NB4 (cell line): ENCODE results near the gene SLCO2A1.

Source experiments
- DNase-seq: peaks from one replicate; pipeline ENCODE4 v3.0.0; 2010; ENCODE audit warnings: low read depth
- H3K4me3 ChIP-seq: one replicate; pipeline ENCODE4 v1.5.1; 2011; ENCODE audit warnings: mild to moderate bottlenecking, low read depth, low read length, moderate library complexity
- CTCF ChIP-seq: IDR thresholded peaks from one replicate; pipeline ENCODE4 v1.5.1; 2012; ENCODE audit warnings: low read depth, low read length
- MAX ChIP-seq: IDR thresholded peaks from 2 replicates; pipeline ENCODE4 v1.6.1; 2011; ENCODE audit warnings: low read depth, low read length
- MYC ChIP-seq: IDR thresholded peaks from 2 replicates; pipeline ENCODE4 v1.6.1; 2011; ENCODE audit warnings: low read depth, low read length
- POLR2A ChIP-seq: IDR thresholded peaks from 2 replicates; pipeline ENCODE4 v1.6.1; 2011; ENCODE audit warnings: mild to moderate bottlenecking; ENCODE audit not compliant: insufficient read length; ENCODE audit errors: extremely low read depth

The SLCO2A1 gene

GRCh38 chr3:134031348-134031915 is 1.7 kb upstream of the SLCO2A1 start:
- TF ChIP-seq MYC: no peak
- no peak for TF ChIP-seq POLR2A
- no peak overlapping the region for H3K4me3 ChIP-seq
- no peak for DNase-seq

- TF ChIP-seq POLR2A (no peak), MYC (no peak), CTCF (no peak), MAX (no peak)
- H3K4me3 ChIP-seq: no peak overlapping the region
- no peak for DNase-seq
These were observed 938 bp upstream of the SLCO2A1 start for GRCh38 chr3:134030379-134031347.

GRCh38 chr3:134029256-134029733 is 430 bp downstream of the SLCO2A1 start:
- no peak for TF ChIP-seq MAX
- TF ChIP-seq MYC: no peak
- DNase-seq: no peak
- no peak overlapping the region for H3K4me3 ChIP-seq

- TF ChIP-seq MYC (no peak), CTCF (no peak), POLR2A (no peak), MAX (no peak)
- DNase-seq: no peak
- H3K4me3 ChIP-seq: no peak overlapping the region
These were observed 1.1 kb downstream of the SLCO2A1 start for GRCh38 chr3:134028486-134029255.

GRCh38 chr3:134027631-134028030 is 2.1 kb downstream of the SLCO2A1 start:
- TF ChIP-seq CTCF: no peak
- no peak for TF ChIP-seq MYC
- no peak for TF ChIP-seq MAX
- no peak for TF ChIP-seq POLR2A
- DNase-seq: no peak
- H3K4me3 ChIP-seq: no peak overlapping the region

GRCh38 chr3:134020135-134020680 is 9.5 kb downstream of the SLCO2A1 start:
- H3K4me3 ChIP-seq: no peak overlapping the region
- TF ChIP-seq MYC (no peak), CTCF (no peak), POLR2A (no peak), MAX (no peak)
- DNase-seq: no peak
